Neural cell (in vitro differentiated cells): ENCODE measurements around the gene CHST11. TPM values are rescaled to one million over a fixed set of nuclear protein-coding genes. Genes with fewer than 3 reads are reported as not detected.

Source experiments
- H2AFZ ChIP-seq: fragments of 200-600, 300-800 bp; sonication (generic), shearing (Covaris generic); 2 replicates; pipeline ENCODE4 v1.6.0; 2014; ENCODE audit warnings: low read depth, mild to moderate bottlenecking, antibody characterized with exemption, low read length, moderate library complexity
- H3F3A ChIP-seq: fragments of 200-600 bp; shearing (Covaris generic); 2 replicates; pipeline ENCODE4 v1.6.1; 2016; ENCODE audit warnings: mild to moderate bottlenecking, moderate library complexity, mixed read lengths, antibody characterized with exemption, low read length; ENCODE audit not compliant: insufficient read depth, poor library complexity, severe bottlenecking
- H3K27ac ChIP-seq: fragments of 200-600, 300-800 bp; sonication (generic), shearing (Covaris generic); 2 replicates; pipeline ENCODE4 v1.5.1; 2014; ENCODE audit warnings: mild to moderate bottlenecking, low read length, moderate library complexity
- H3K27me3 ChIP-seq: fragments of 300-800, 200-600 bp; sonication (generic), shearing (Covaris generic); 2 replicates; pipeline ENCODE4 v1.6.0; 2014; ENCODE audit warnings: mild to moderate bottlenecking, low read depth, low read length, moderate library complexity; ENCODE audit not compliant: insufficient read depth
- H3K36me3 ChIP-seq: fragments of 300-800, 200-600 bp; sonication (generic), shearing (Covaris generic); 2 replicates; pipeline ENCODE4 v1.5.1; 2014; ENCODE audit warnings: mild to moderate bottlenecking, antibody characterized with exemption, low read length, moderate library complexity; ENCODE audit not compliant: insufficient read depth
- H3K4me2 ChIP-seq: fragments of 300-800, 200-600 bp; sonication (generic), shearing (Covaris generic); 2 replicates; pipeline ENCODE4 v1.6.0; 2014; ENCODE audit warnings: mild to moderate bottlenecking, low read length
- H3K4me3 ChIP-seq: fragments of 300-800, 200-600 bp; sonication (generic), shearing (Covaris generic); 2 replicates; pipeline ENCODE4 v1.5.1; 2014; ENCODE audit warnings: mild to moderate bottlenecking, low read length, moderate library complexity
- H3K79me2 ChIP-seq: fragments of 200-600 bp; shearing (Covaris generic); replicated peaks from 2 replicates; pipeline ENCODE4 v1.6.0; 2014; ENCODE audit warnings: mild to moderate bottlenecking, low read length, moderate library complexity; ENCODE audit not compliant: insufficient read depth
- H3K9ac ChIP-seq: fragments of 300-800, 200-600 bp; sonication (generic), shearing (Covaris generic); 2 replicates; pipeline ENCODE4 v1.6.1; 2016; ENCODE audit warnings: mild to moderate bottlenecking, low read length, mixed read lengths
- H3K9me2 ChIP-seq: fragments of 200-600 bp; shearing (Covaris generic); 2 replicates; pipeline ENCODE4 v1.6.1; 2016; ENCODE audit warnings: mild to moderate bottlenecking, low read length, mixed read lengths; ENCODE audit not compliant: insufficient read depth
- H3K9me3 ChIP-seq: fragments of 200-600, 300-800 bp; sonication (generic), shearing (Covaris generic); 2 replicates; pipeline ENCODE4 v1.6.1; 2016; ENCODE audit warnings: mild to moderate bottlenecking, mixed run types, low read length, moderate library complexity, mixed read lengths
- H4K20me1 ChIP-seq: fragments of 200-600 bp; shearing (Covaris generic); 2 replicates; pipeline ENCODE4 v1.6.1; 2016; ENCODE audit warnings: mild to moderate bottlenecking, mixed run types; ENCODE audit not compliant: insufficient read depth
- CTCF ChIP-seq: fragments of 450-650 bp; IDR thresholded peaks from 2 replicates; pipeline ENCODE4 v1.5.1; 2014; ENCODE audit warnings: antibody characterized with exemption, mild to moderate bottlenecking, moderate library complexity; ENCODE audit not compliant: poor library complexity, severe bottlenecking
- EP300 ChIP-seq: fragments of 450-650 bp; conservative IDR thresholded peaks from 2 replicates; pipeline ENCODE4 v1.6.1; 2014; ENCODE audit warnings: antibody characterized with exemption, mild to moderate bottlenecking, moderate library complexity; ENCODE audit not compliant: poor library complexity, severe bottlenecking
- EZH2 ChIP-seq: fragments of 200-600, 300-800 bp; shearing (Covaris generic), sonication (generic); IDR thresholded peaks from 2 replicates; pipeline ENCODE4 v1.6.1; 2014; ENCODE audit warnings: antibody characterized with exemption, low read length, borderline replicate concordance, mild to moderate bottlenecking; ENCODE audit not compliant: insufficient read depth, poor library complexity, severe bottlenecking
- MXI1 ChIP-seq: fragments of 450-650 bp; conservative IDR thresholded peaks from 2 replicates; pipeline ENCODE4 v1.6.1; 2014; ENCODE audit warnings: antibody characterized with exemption, mild to moderate bottlenecking; ENCODE audit not compliant: poor library complexity, severe bottlenecking
- POLR2AphosphoS5 ChIP-seq: IDR thresholded peaks from 2 replicates; pipeline ENCODE4 v1.6.1; 2012
- RAD21 ChIP-seq: fragments of 450-650 bp; conservative IDR thresholded peaks from 2 replicates; pipeline ENCODE4 v1.6.1; 2014; ENCODE audit warnings: antibody characterized with exemption, mild to moderate bottlenecking, moderate library complexity
- REST ChIP-seq: IDR thresholded peaks from 2 replicates; pipeline ENCODE4 v1.6.1; 2012; ENCODE audit warnings: borderline replicate concordance
- SMC3 ChIP-seq: fragments of 450-650 bp; conservative IDR thresholded peaks from 2 replicates; pipeline ENCODE4 v1.6.1; 2014; ENCODE audit warnings: antibody characterized with exemption, mild to moderate bottlenecking, moderate library complexity; ENCODE audit not compliant: poor library complexity
- TAF1 ChIP-seq: IDR thresholded peaks from 2 replicates; pipeline ENCODE4 v1.6.1; 2012; ENCODE audit warnings: low read depth
- polyA plus RNA-seq: library from polyadenylated mRNA; depleted of rRNA; stranded (reverse); fragments of >200 nt; gene quantifications from 2 replicates; pipeline ENCODE4 v1.2.3, GENCODE V29; 2014

Gene CHST11
- polyA plus RNA-seq, 1 donor from 2014 or later = 15.0 TPM

- Histone ChIP-seq H3K4me3 (no peak overlapping the region), H3K79me2 (no peaks in the 10 kb centered on the region), H3K4me2 (no peak overlapping the region), H3K27ac (no peak overlapping the region), H3K9me3 (no peaks in the 10 kb centered on the region), H3K9me2 (no peaks in the 10 kb centered on the region), H3K27me3 (no peaks in the 10 kb centered on the region), H3F3A (no peaks in the 10 kb centered on the region), H2AFZ (no peak overlapping the region), H3K9ac (no peak overlapping the region), H3K36me3 (no peaks in the 10 kb centered on the region), H4K20me1 (no peaks in the 10 kb centered on the region)
- TF ChIP-seq EP300 = no peak
- TF ChIP-seq POLR2AphosphoS5 = no peak
- no peak for TF ChIP-seq EZH2
- TF ChIP-seq MXI1 = no peak
- no peak for TF ChIP-seq RAD21
- TF ChIP-seq SMC3 = no peak
- no peak for TF ChIP-seq REST
- TF ChIP-seq CTCF = no peak
- no peak for TF ChIP-seq TAF1
Measured at GRCh38 chr12:104443008-104443407, 13.7 kb upstream of the CHST11 start.

GRCh38 chr12:104446646-104447421 lies 9.9 kb upstream of the CHST11 start:
- no peak for TF ChIP-seq REST
- no peak for TF ChIP-seq EP300
- TF ChIP-seq RAD21 = no peak
- no peaks in the 10 kb centered on the region for H4K20me1 ChIP-seq
- H3F3A ChIP-seq = no peaks in the 10 kb centered on the region
- no peak overlapping the region for H3K4me2 ChIP-seq
- no peak overlapping the region for H3K4me3 ChIP-seq
- H3K9me2 ChIP-seq = no peaks in the 10 kb centered on the region
- no peak overlapping the region for H3K9ac ChIP-seq
- no peaks in the 10 kb centered on the region for H3K79me2 ChIP-seq
- H3K36me3 ChIP-seq = no peaks in the 10 kb centered on the region
- H2AFZ ChIP-seq = no peak overlapping the region
- H3K9me3 ChIP-seq = no peaks in the 10 kb centered on the region
- H3K27ac ChIP-seq = no peak overlapping the region
- no peaks in the 10 kb centered on the region for H3K27me3 ChIP-seq
